ENCODE data around the gene IMMP2L.

DNA sequence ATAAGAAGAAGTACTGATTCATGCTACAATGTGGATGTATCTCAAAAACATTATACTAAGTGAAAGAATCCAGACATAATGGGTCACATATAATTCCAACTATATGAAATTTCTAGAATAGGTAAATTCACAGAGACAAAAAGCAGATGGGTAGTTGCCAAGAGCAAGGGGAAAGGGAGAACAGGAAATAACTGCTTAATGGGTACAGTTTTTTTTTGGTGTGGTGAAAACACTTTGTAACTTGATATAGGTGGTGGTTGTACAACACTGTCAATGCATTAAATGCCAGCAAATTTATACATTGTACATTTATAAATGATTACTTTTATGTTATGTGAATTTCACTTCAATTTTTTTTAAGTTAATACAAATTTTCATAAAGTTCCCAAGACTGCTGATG, 490.7 kb downstream of the IMMP2L start:
- TF ChIP-seq SIN3A (IDR thresholded peaks at IDR 0.05; ENCODE audit: borderline replicate concordance, insufficient read depth, low read length): no peak
- no peak for TF ChIP-seq POLR2AphosphoS5 (IDR thresholded peaks at IDR 0.05; ENCODE audit: low read depth, low read length)
